Measurements from ENCODE around the gene MYH6. TPM values are rescaled to one million over a fixed set of nuclear protein-coding genes. Genes with fewer than 3 reads are reported as not detected.

The MYH6 gene
- total and polyA plus RNA-seq, 2 donors (not counting 1 experiment from before 2014, with no cell fraction given), result not detected

- Histone ChIP-seq H2AFZ (ENCODE audit: insufficient read depth, low read depth, low read length, poor library complexity, severe bottlenecking) (no peak overlapping the region), H3K4me3 (ENCODE audit: control extremely low read depth in 1 of 5, extremely low read depth in 1 of 5, insufficient read depth in 1 of 5, low read depth in 2 of 5, low read length in 4 of 5) (no peak overlapping the region), H4K20me1 (ENCODE audit: control insufficient read depth, insufficient read depth, low read length, poor library complexity, severe bottlenecking) (no peaks in the 10 kb centered on the region), H3K27ac (ENCODE audit: low read length in 2 of 2) (no peak overlapping the region), H3K27me3 (replicated peaks in 1 of 4; ENCODE audit: control extremely low read depth in 1 of 4, control insufficient read depth in 3 of 4, insufficient read depth in 4 of 4, low read length in 3 of 4) (peaks cover 0 to 16% (median 0%) of the 10 kb centered on the region in 4 experiments), H3K4me2 (replicated peaks; ENCODE audit: low read depth, low read length, poor library complexity, severe bottlenecking) (no peak overlapping the region), H3K9ac (ENCODE audit: low read length) (no peak overlapping the region), H3K79me2 (ENCODE audit: control insufficient read depth, insufficient read depth, low read length) (no peaks in the 10 kb centered on the region), H3K36me3 (replicated peaks in 1 of 2; ENCODE audit: control extremely low read depth in 1 of 2, control insufficient read depth in 1 of 2, extremely low read depth in 1 of 2, insufficient read depth in 2 of 2, low read length in 1 of 2) (no peaks in the 10 kb centered on the region), H3K9me3 (ENCODE audit: control extremely low read depth in 1 of 3, control insufficient read depth in 2 of 3, insufficient read depth in 1 of 3, low read length in 2 of 3) (no peaks in the 10 kb centered on the region), H3K4me1 (ENCODE audit: control insufficient read depth in 2 of 2, insufficient read depth in 2 of 2, low read length in 2 of 2) (no peaks in the 10 kb centered on the region)
- ChIA-PET CTCF (interaction anchor here (5.7 to 8.7 kb wide), 2 partner anchors 110 to 257 kb away, joined by 48 to 129 read pairs; no protein-coding TSS in a partner anchor), POLR2A (no interaction called here)
- H3K27ac Mint-ChIP-seq, result no peak overlapping the region
- no peaks in the 10 kb centered on the region for H3K4me1 Mint-ChIP-seq
- no peak for DNase-seq
- ATAC-seq (ENCODE audit: low read depth), result no peak
- TF ChIP-seq CTCF (IDR thresholded peaks at IDR 0.05) (no peak), EZH2 (IDR thresholded peaks at IDR 0.05; ENCODE audit: borderline replicate concordance, insufficient read depth, low read depth, low read length, poor library complexity, severe bottlenecking) (no peak)
- H3K4me3 Mint-ChIP-seq, result no peak overlapping the region
- no peaks in the 10 kb centered on the region for H3K9me3 Mint-ChIP-seq (ENCODE audit: insufficient read depth)
- intact Hi-C loops (cut with micrococcal nuclease), result no loop called here
- H3K27me3 Mint-ChIP-seq, result peaks cover 24% of the 10 kb centered on the region
- WGBS (ENCODE audit: insufficient coverage), result 86% methylated on average over 11 of the region's 14 CpGs
Observed at GRCh38 chr14:23377573-23378563, 30.2 kb downstream of the MYH6 start.

- H3K27me3 ChIP-seq (replicated peaks in 1 of 4; ENCODE audit: control extremely low read depth in 1 of 4, control insufficient read depth in 3 of 4, insufficient read depth in 4 of 4, low read length in 3 of 4), result peaks cover 0 to 14% (median 0%) of the 10 kb centered on the region in 4 experiments
- no peak for TF ChIP-seq EZH2 (IDR thresholded peaks at IDR 0.05; ENCODE audit: borderline replicate concordance, insufficient read depth, low read depth, low read length, poor library complexity, severe bottlenecking)
- TF ChIP-seq CTCF (IDR thresholded peaks at IDR 0.05), result no peak
- no peaks in the 10 kb centered on the region for H4K20me1 ChIP-seq (ENCODE audit: control insufficient read depth, insufficient read depth, low read length, poor library complexity, severe bottlenecking)
- no peak overlapping the region for H3K4me2 ChIP-seq (replicated peaks; ENCODE audit: low read depth, low read length, poor library complexity, severe bottlenecking)
- intact Hi-C loops (cut with micrococcal nuclease), result no loop called here
- ATAC-seq (ENCODE audit: low read depth) (no peak), DNase-seq (no peak)
- 81% methylated on average over 10 of the region's 11 CpGs for WGBS (ENCODE audit: insufficient coverage)
- Mint-ChIP-seq H3K27me3 (peaks cover 17% of the 10 kb centered on the region), H3K27ac (no peak overlapping the region), H3K4me3 (no peak overlapping the region), H3K9me3 (ENCODE audit: insufficient read depth) (no peaks in the 10 kb centered on the region), H3K4me1 (no peaks in the 10 kb centered on the region)
- H3K9me3 ChIP-seq (ENCODE audit: control extremely low read depth in 1 of 3, control insufficient read depth in 2 of 3, insufficient read depth in 1 of 3, low read length in 2 of 3), result no peaks in the 10 kb centered on the region
- POLR2A ChIA-PET, result no interaction called here
- H3K27ac ChIP-seq (ENCODE audit: low read length in 2 of 2), result no peak overlapping the region
- H3K4me1 ChIP-seq (ENCODE audit: control insufficient read depth in 2 of 2, insufficient read depth in 2 of 2, low read length in 2 of 2), result no peaks in the 10 kb centered on the region
- H2AFZ ChIP-seq (ENCODE audit: insufficient read depth, low read depth, low read length, poor library complexity, severe bottlenecking), result no peak overlapping the region
- H3K4me3 ChIP-seq (ENCODE audit: control extremely low read depth in 1 of 5, extremely low read depth in 1 of 5, insufficient read depth in 1 of 5, low read depth in 2 of 5, low read length in 4 of 5), result no peak overlapping the region
- no peaks in the 10 kb centered on the region for H3K36me3 ChIP-seq (replicated peaks in 1 of 2; ENCODE audit: control extremely low read depth in 1 of 2, control insufficient read depth in 1 of 2, extremely low read depth in 1 of 2, insufficient read depth in 2 of 2, low read length in 1 of 2)
- CTCF ChIA-PET, result interaction anchor here (5.7 to 8.7 kb wide), 2 partner anchors 110 to 256 kb away, joined by 48 to 129 read pairs; no protein-coding TSS in a partner anchor
- H3K79me2 ChIP-seq (ENCODE audit: control insufficient read depth, insufficient read depth, low read length), result no peaks in the 10 kb centered on the region
- H3K9ac ChIP-seq (ENCODE audit: low read length), result no peak overlapping the region
Observed at GRCh38 chr14:23377198-23377550, 30.9 kb downstream of the MYH6 start.
